ENCODE measurements around the gene RILPL2.
"Not testable (repeated sequence)": the region's sequence is repeated elsewhere in the genome, so short reads cannot be mapped to it uniquely, and the experiment has no call there.

DNA sequence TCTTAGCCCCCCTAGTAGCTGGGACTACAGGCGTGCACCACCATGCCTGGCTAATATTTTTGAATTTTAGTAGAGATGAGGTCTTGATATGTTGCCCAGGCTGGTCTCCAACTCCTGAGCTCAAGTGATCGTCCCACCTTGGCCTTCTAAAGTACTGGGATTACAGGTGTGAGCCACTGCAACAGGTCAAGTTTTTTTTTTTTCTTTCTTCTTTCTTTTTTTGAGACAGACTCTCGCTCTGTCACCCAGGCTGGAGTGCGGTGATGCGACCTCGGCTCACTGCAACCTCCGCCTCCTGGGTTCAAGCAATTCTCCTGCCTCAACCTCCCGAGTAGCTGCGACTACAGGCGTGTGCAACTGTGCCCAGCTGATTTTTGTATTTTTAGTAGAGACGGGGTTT is 26.7 kb upstream of the RILPL2 start:
- not testable (repeated sequence) for TF ChIP-seq CTCF, POLR2A (IDR thresholded peaks at IDR 0.05)
